GM21423 (cell line): ENCODE data around the gene ZFYVE21.

Source experiments
- ATAC-seq: cut with Tn5 transposase; IDR thresholded peaks from one replicate; pipeline ENCODE4 v1.9.1; 2021; ENCODE audit warnings: mild to moderate bottlenecking, moderate library complexity; ENCODE audit not compliant: unreplicated experiment

The ZFYVE21 gene

GRCh38 chr14:103721334-103722120 is 5.9 kb downstream of the ZFYVE21 start:
- no peak for ATAC-seq

- no peak for ATAC-seq
These were observed 8.1 kb downstream of the ZFYVE21 start for GRCh38 chr14:103723748-103724081.

- ATAC-seq = no peak
These were observed 8.5 kb downstream of the ZFYVE21 start for GRCh38 chr14:103724116-103724515.

GRCh38 chr14:103725001-103725682 is 9.5 kb downstream of the ZFYVE21 start:
- ATAC-seq = no peak

- no peak for ATAC-seq
These were observed 10.3 kb downstream of the ZFYVE21 start for GRCh38 chr14:103725739-103726395.

- ATAC-seq = no peak
These were observed 10.9 kb downstream of the ZFYVE21 start for GRCh38 chr14:103726474-103726873.

- ATAC-seq = no peak
These were observed 11.8 kb downstream of the ZFYVE21 start for GRCh38 chr14:103727313-103727980.

GRCh38 chr14:103728141-103728540 is 12.5 kb downstream of the ZFYVE21 start:
- no peak for ATAC-seq

GRCh38 chr14:103728721-103729120 is 13.1 kb downstream of the ZFYVE21 start:
- ATAC-seq = no peak

GRCh38 chr14:103729496-103730448 is 14.2 kb downstream of the ZFYVE21 start:
- no peak for ATAC-seq

- no peak for ATAC-seq
These were observed 15.0 kb downstream of the ZFYVE21 start for GRCh38 chr14:103730490-103731035.

GRCh38 chr14:103731481-103731880 is 15.9 kb downstream of the ZFYVE21 start:
- ATAC-seq = no peak

GRCh38 chr14:103731916-103732867 is 16.6 kb downstream of the ZFYVE21 start:
- no peak for ATAC-seq

GRCh38 chr14:103732868-103733620 is 17.4 kb downstream of the ZFYVE21 start:
- no peak for ATAC-seq

GRCh38 chr14:103733651-103734050 is 18.0 kb downstream of the ZFYVE21 start:
- ATAC-seq = no peak

- no peak for ATAC-seq
These were observed 18.7 kb downstream of the ZFYVE21 start for GRCh38 chr14:103734081-103734888.

GRCh38 chr14:103735022-103735421 is 19.4 kb downstream of the ZFYVE21 start:
- no peak for ATAC-seq
